Measurements from ENCODE around the gene TMEM51. TPM values are rescaled to one million over a fixed set of nuclear protein-coding genes. Genes with fewer than 3 reads are reported as not detected.

Gene TMEM51
- total RNA-seq, 2 donors from 2014 or later = 26.5 to 36.9 TPM

- no peaks in the 10 kb centered on the region for H3K9me3 ChIP-seq
- no peak for TF ChIP-seq CTCF (IDR thresholded peaks at IDR 0.05)
- peak in 2 of 3 donors; percentile 37 for TF ChIP-seq POLR2A (IDR thresholded peaks at IDR 0.05)
- peak overlapping the region; percentile 50 to 88 (median 84) for H3K27ac ChIP-seq
- intact Hi-C loops (cut with DNase I) = no loop called here
- WGBS, 2 donors = 13 to 24% methylated on average over 6 of the region's 6 CpGs
- DNase-seq = peak; percentile 61 to 76 (median 74)
- peak; percentile 12 for ATAC-seq
- no peaks in the 10 kb centered on the region for H3K27me3 ChIP-seq
- no peaks in the 10 kb centered on the region for H3K36me3 ChIP-seq (replicated peaks in 1 of 2; ENCODE audit: insufficient read depth in 1 of 2, low read depth in 2 of 2)
- H3K4me1 ChIP-seq = peaks cover 74% of the 10 kb centered on the region
- H3K4me3 ChIP-seq = no peak overlapping the region
Measured at GRCh38 chr1:15137809-15138208, 15.7 kb upstream of the TMEM51 start.

GRCh38 chr1:15139654-15140350 lies 13.7 kb upstream of the TMEM51 start:
- H3K4me3 ChIP-seq = no peak overlapping the region
- H3K27me3 ChIP-seq = no peaks in the 10 kb centered on the region
- peak in 2 of 3 donors; percentile 52 to 57 for TF ChIP-seq POLR2A (IDR thresholded peaks at IDR 0.05)
- TF ChIP-seq CTCF (IDR thresholded peaks at IDR 0.05) = no peak
- H3K36me3 ChIP-seq (replicated peaks in 1 of 2; ENCODE audit: insufficient read depth in 1 of 2, low read depth in 2 of 2) = no peaks in the 10 kb centered on the region
- DNase-seq = peak; percentile 75 to 85 (median 85)
- H3K4me1 ChIP-seq = peaks cover 67% of the 10 kb centered on the region
- ATAC-seq = peak; percentile 53
- intact Hi-C loops (cut with DNase I) = no loop called here
- peak overlapping the region; percentile 82 to 88 (median 84) for H3K27ac ChIP-seq
- 24 to 28% methylated on average over 3 to 15 of the region's 15 CpGs for WGBS, 2 donors
- H3K9me3 ChIP-seq = no peaks in the 10 kb centered on the region

- TF ChIP-seq CTCF (IDR thresholded peaks at IDR 0.05) = peak in 6 of 7 experiments; percentile 13 to 60 (median 40)
- no peak for TF ChIP-seq POLR2A (IDR thresholded peaks at IDR 0.05)
- 1 to 12% methylated on average over 4 to 6 of the region's 6 CpGs for WGBS, 2 donors
- peak; percentile 92 for ATAC-seq
- Histone ChIP-seq H3K27me3 (no peaks in the 10 kb centered on the region), H3K9me3 (no peaks in the 10 kb centered on the region), H3K4me3 (no peak overlapping the region), H3K27ac (peak overlapping the region; percentile 82 to 88 (median 84)), H3K4me1 (peaks cover 84% of the 10 kb centered on the region), H3K36me3 (replicated peaks in 1 of 2; ENCODE audit: insufficient read depth in 1 of 2, low read depth in 2 of 2) (no peaks in the 10 kb centered on the region)
- intact Hi-C loops (cut with DNase I) = no loop called here
- peak; percentile 96 to 99 (median 99) for DNase-seq
Measured at GRCh38 chr1:15141935-15142539, 11.5 kb upstream of the TMEM51 start.

- Histone ChIP-seq H3K27me3 (no peaks in the 10 kb centered on the region), H3K4me1 (peaks cover 84% of the 10 kb centered on the region), H3K4me3 (no peak overlapping the region), H3K36me3 (replicated peaks in 1 of 2; ENCODE audit: insufficient read depth in 1 of 2, low read depth in 2 of 2) (no peaks in the 10 kb centered on the region), H3K9me3 (no peaks in the 10 kb centered on the region), H3K27ac (peak overlapping the region; percentile 64 to 83 (median 74))
- no peak for TF ChIP-seq POLR2A (IDR thresholded peaks at IDR 0.05)
- no peak for TF ChIP-seq CTCF (IDR thresholded peaks at IDR 0.05)
- ATAC-seq (peak; percentile 23), DNase-seq (no peak)
- WGBS, 2 donors = 13 to 21% methylated on average over 2 of the region's 2 CpGs
- intact Hi-C loops (cut with DNase I) = no loop called here
Measured at GRCh38 chr1:15145327-15145726, 8.2 kb upstream of the TMEM51 start.

Data from body of pancreas (tissue), 4 donors.